Endothelial cell of umbilical vein (primary cell): ENCODE results near the gene SECISBP2. TPM values are rescaled to one million over a fixed set of nuclear protein-coding genes. Genes with fewer than 3 reads are reported as not detected.

Experiments
- BruUV-seq: library from RNA; stranded (reverse); fragments of 400-500 nt; replicated peaks from 2 replicates; lab custom pipeline; 2021; lab: Mats Ljungman, UMichigan
- CTCF ChIA-PET: fragments of 300-600, 350-600 bp; sonication (Branson Sonifier 250); formaldehyde crosslinking; loops from one replicate; lab custom pipeline; 2021; ENCODE audit warnings: antibody characterized with exemption, inconsistent platforms; lab: Charles Lee
- POLR2A ChIA-PET: fragments of 300-600, 350-600 bp; sonication (Branson Sonifier 250); formaldehyde crosslinking; loops from one replicate; lab custom pipeline; 2021; ENCODE audit warnings: antibody characterized with exemption, inconsistent platforms; lab: Charles Lee
- DNase-seq: peaks from one replicate; pipeline ENCODE4 v3.0.0-alpha.2; 2011; ENCODE audit warnings: low read depth, low spot score
- FAIRE-seq: peaks from 2 replicates; lab custom pipeline; 2011; peaks lifted over from hg19 to GRCh38; lab: Jason Lieb, UNC
- H2AFZ ChIP-seq: 2 replicates; pipeline ENCODE4 v1.6.0; 2012; ENCODE audit warnings: low read depth, low read length, control low read depth, inconsistent platforms
- H3K27ac ChIP-seq: 2 replicates; pipeline ENCODE4 v1.5.1; 2011; ENCODE audit warnings: low read depth, mild to moderate bottlenecking, control low read depth, low read length, moderate library complexity; ENCODE audit not compliant: insufficient read depth
- H3K27me3 ChIP-seq, 2 experiments: 2 replicates each; pipeline versions ENCODE4 v1.6.0 to v1.6.1; 2011; ENCODE audit warnings: low read length in 2 of 2, mixed read lengths in 1 of 2; ENCODE audit not compliant: control insufficient read depth in 2 of 2, insufficient read depth in 2 of 2
- H3K36me3 ChIP-seq, 2 experiments: 2 replicates in 1 of 2; 3 replicates in 1 of 2; pipeline ENCODE4 v1.5.1; 2011; ENCODE audit warnings: low read length in 2 of 2, mild to moderate bottlenecking in 1 of 2, moderate library complexity in 1 of 2; ENCODE audit not compliant: control insufficient read depth in 2 of 2, insufficient read depth in 2 of 2; ENCODE audit errors: extremely low read depth in 1 of 2
- H3K4me1 ChIP-seq: 3 replicates; pipeline ENCODE4 v1.5.1; 2011; ENCODE audit warnings: mild to moderate bottlenecking, low read length; ENCODE audit not compliant: control insufficient read depth, insufficient read depth; ENCODE audit errors: extremely low read depth
- H3K4me2 ChIP-seq: 2 replicates; pipeline ENCODE4 v1.6.1; 2011; ENCODE audit warnings: low read length, control low read depth, mixed read lengths; ENCODE audit not compliant: insufficient read depth
- H3K4me3 ChIP-seq, 3 experiments: fragments of 200-600 bp in 1 of 3; sonication (generic), shearing (Covaris generic) in 1 of 3; replicated peaks in 1 of 3; 2 replicates each; pipeline ENCODE4 v1.5.1; 2011 to 2016; ENCODE audit warnings: control low read depth in 3 of 3, low read length in 3 of 3, mild to moderate bottlenecking in 2 of 3, inconsistent platforms in 1 of 3, low read depth in 1 of 3, moderate library complexity in 1 of 3; ENCODE audit not compliant: insufficient read depth in 1 of 3
- H3K79me2 ChIP-seq: 2 replicates; pipeline ENCODE4 v1.6.0; 2012; ENCODE audit warnings: low read length, inconsistent platforms; ENCODE audit not compliant: control insufficient read depth, insufficient read depth
- H3K9ac ChIP-seq: replicated peaks from 2 replicates; pipeline ENCODE3; 2011; ENCODE audit warnings: low read length, control low read depth; ENCODE audit not compliant: insufficient read depth; ENCODE audit errors: extremely low read depth
- H3K9me1 ChIP-seq: replicated peaks from 3 replicates; pipeline ENCODE4 v1.6.0; 2011; ENCODE audit warnings: mild to moderate bottlenecking, low read length; ENCODE audit not compliant: control insufficient read depth, insufficient read depth; ENCODE audit errors: extremely low read depth
- H3K9me3 ChIP-seq: replicated peaks from 2 replicates; pipeline ENCODE4 v1.5.1; 2012; ENCODE audit warnings: low read length, inconsistent platforms; ENCODE audit not compliant: control insufficient read depth, insufficient read depth
- H4K20me1 ChIP-seq: replicated peaks from 2 replicates; pipeline ENCODE3; 2011; ENCODE audit warnings: mild to moderate bottlenecking, low read length; ENCODE audit not compliant: control insufficient read depth, insufficient read depth; ENCODE audit errors: extremely low read depth
- EZH2 ChIP-seq: IDR thresholded peaks from 2 replicates; pipeline ENCODE4 v1.6.1; 2012; ENCODE audit warnings: borderline replicate concordance, low read depth, mild to moderate bottlenecking, moderate library complexity, low read length, inconsistent platforms; ENCODE audit not compliant: severe bottlenecking
- FOS ChIP-seq: IDR thresholded peaks from 2 replicates; pipeline ENCODE4 v1.6.1; 2011; ENCODE audit warnings: mild to moderate bottlenecking, low read length, moderate library complexity, borderline replicate concordance; ENCODE audit not compliant: insufficient read depth
- JUN ChIP-seq: IDR thresholded peaks from 2 replicates; pipeline ENCODE4 v1.6.1; 2011; ENCODE audit warnings: borderline replicate concordance, low read depth; ENCODE audit not compliant: insufficient read length, insufficient read depth
- MYC ChIP-seq: IDR thresholded peaks from one replicate; pipeline ENCODE4 v1.6.1; 2011; ENCODE audit warnings: mild to moderate bottlenecking, low read depth, low read length
- POLR2AphosphoS5 ChIP-seq: IDR thresholded peaks from 2 replicates; pipeline ENCODE4 v1.6.1; 2012; ENCODE audit warnings: low read depth, mild to moderate bottlenecking, control low read depth, low read length, moderate library complexity; ENCODE audit not compliant: insufficient read depth
- dilution Hi-C: fragments of 300-500 bp; cut with MboI; formaldehyde crosslinking; loops from one replicate; pipeline ENCODE4 v1.15.0; 2019; ENCODE audit warnings: low sequenced_read_pairs; ENCODE audit not compliant: extremely low pct_ligation_motif_present
- intact Hi-C: fragments of 100-400 bp; cut with micrococcal nuclease; formaldehyde crosslinking; loops from one replicate; pipeline ENCODE4 v1.10.0; 2022
- polyA plus RNA-seq, 4 experiments: library from polyadenylated mRNA; depleted of rRNA in 3 of 4; stranded (reverse) in 3 of 4; unstranded in 1 of 4; fragments of >200 nt; gene quantifications; 2 replicates each; pipeline versions ENCODE4 v1.2.1 to v1.2.3, GENCODE V29; 2011 to 2012; ENCODE audit warnings: missing spikeins in 1 of 4
- total RNA-seq: library from RNA; stranded (reverse); gene quantifications from 2 replicates; pipeline ENCODE4 v1.2.3, GENCODE V29; 2021
- TF ChIP-seq, protein P1 (sequence below): IDR thresholded peaks from 2 replicates; pipeline ENCODE4 v1.6.1; 2011; ENCODE audit not compliant: insufficient read depth, insufficient read length
- TF ChIP-seq, protein P2 (sequence below), 2 donors: IDR thresholded peaks; 1 replicate in 1 of 2; 2 replicates in 1 of 2; pipeline ENCODE4 v1.5.1; 2011; ENCODE audit warnings: low read length in 2 of 2, mild to moderate bottlenecking in 2 of 2, moderate library complexity in 2 of 2, control low read depth in 1 of 2, inconsistent platforms in 1 of 2, low read depth in 1 of 2; ENCODE audit not compliant: insufficient read depth in 1 of 2; ENCODE audit errors: extremely low read depth in 1 of 2

The SECISBP2 gene
- total and polyA plus RNA-seq, 2 donors (not counting 3 experiments of a cell fraction or from before 2014, with no cell fraction given): 22.7 to 36.3 TPM

DNA sequence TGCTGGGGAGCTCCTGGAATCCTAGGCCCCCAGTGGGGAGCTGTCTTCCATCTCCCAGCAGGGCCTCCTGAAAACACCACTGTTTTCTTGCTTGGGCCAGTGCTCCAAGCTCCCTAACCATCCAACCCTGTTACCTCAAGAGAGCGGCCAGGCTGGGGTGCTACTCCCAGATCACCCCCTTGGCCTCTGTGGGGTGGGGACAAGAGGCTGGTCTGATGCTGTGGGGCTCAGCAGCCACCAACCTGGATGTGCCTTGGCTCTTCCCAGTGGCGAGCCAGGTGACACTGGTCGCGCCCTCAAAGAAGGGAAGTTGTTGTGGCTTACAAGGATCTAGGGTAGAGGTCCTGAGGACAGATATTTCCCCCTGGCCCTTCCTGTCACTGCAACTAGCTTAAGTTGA is 49.0 kb downstream of the SECISBP2 start:
- Histone ChIP-seq H3K9ac (no peak overlapping the region), H3K27ac (no peak overlapping the region), H3K79me2 (no peaks in the 10 kb centered on the region), H3K9me3 (no peaks in the 10 kb centered on the region), H3K9me1 (no peaks in the 10 kb centered on the region), H2AFZ (no peak overlapping the region), H3K36me3 (no peaks in the 10 kb centered on the region), H3K4me2 (no peak overlapping the region), H3K27me3 (no peaks in the 10 kb centered on the region), H3K4me3 (no peak overlapping the region), H4K20me1 (no peaks in the 10 kb centered on the region), H3K4me1 (no peaks in the 10 kb centered on the region)
- BruUV-seq: no TSS peak
- no peak for DNase-seq
- dilution Hi-C loops: no loop called here
- no peak for FAIRE-seq
- intact Hi-C loops: loop anchor here (5.0 kb wide), 1 partner anchor 110 kb away; no protein-coding TSS in a partner anchor
- ChIA-PET CTCF (interaction anchor here (3.7 kb wide), 1 partner anchor 182 kb away, joined by 10 read pairs; no protein-coding TSS in a partner anchor), POLR2A (no interaction called here)
- TF ChIP-seq EZH2: no peak

DNA sequence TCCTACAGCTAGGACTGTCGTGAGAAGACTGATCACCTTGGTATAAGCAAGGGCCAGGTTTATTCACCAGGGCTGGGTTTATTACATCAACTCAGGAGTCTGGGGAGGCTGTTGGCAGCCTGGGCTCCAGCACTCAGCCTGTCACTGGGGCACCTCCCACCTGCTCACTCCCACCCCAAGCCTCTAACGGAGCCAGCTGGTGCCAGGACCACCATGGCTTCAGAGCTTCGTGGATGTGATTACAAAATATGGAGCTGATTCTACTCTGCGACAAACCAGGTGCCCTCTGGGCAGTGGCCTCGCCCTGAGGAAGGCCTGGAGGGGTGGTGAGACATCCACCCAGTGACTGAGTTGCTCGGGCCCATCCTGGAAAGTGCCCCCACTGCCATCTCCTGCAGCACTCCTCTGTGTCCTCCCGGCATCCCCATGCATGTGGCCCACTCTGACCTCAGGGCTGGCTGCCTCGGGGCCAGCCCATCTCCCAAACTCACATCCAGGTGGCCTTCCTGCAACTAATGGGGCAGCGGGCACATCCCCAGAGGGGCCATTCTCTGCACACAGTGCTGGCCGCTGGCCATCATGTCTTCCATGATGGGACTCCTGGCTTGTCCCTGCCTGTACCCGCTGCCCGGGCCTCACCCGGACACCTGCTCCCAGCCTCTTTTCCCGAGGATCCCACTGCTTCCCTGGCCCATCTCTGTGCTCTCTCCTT is 49.6 kb downstream of the SECISBP2 start:
- CTCF ChIA-PET: interaction anchor here (3.7 kb wide), 1 partner anchor 181 kb away, joined by 10 read pairs; no protein-coding TSS in a partner anchor
- dilution Hi-C loops: no loop called here

More for the DNA sequence above, 49.6 kb downstream of the SECISBP2 start:
- POLR2A ChIA-PET: no interaction called here
- no peak overlapping the region for H3K9ac ChIP-seq
- no peaks in the 10 kb centered on the region for H3K79me2 ChIP-seq
- no TSS peak for BruUV-seq
- H3K9me1 ChIP-seq: no peaks in the 10 kb centered on the region
- H2AFZ ChIP-seq: no peak overlapping the region
- H4K20me1 ChIP-seq: no peaks in the 10 kb centered on the region
- no peaks in the 10 kb centered on the region for H3K4me1 ChIP-seq
- H3K9me3 ChIP-seq: no peaks in the 10 kb centered on the region
- H3K36me3 ChIP-seq: no peaks in the 10 kb centered on the region
- FAIRE-seq (no peak), DNase-seq (no peak)
- intact Hi-C loops: loop anchor here (5.0 kb wide), 1 partner anchor 109 kb away; no protein-coding TSS in a partner anchor
- no peak overlapping the region for H3K27ac ChIP-seq
- H3K27me3 ChIP-seq: no peaks in the 10 kb centered on the region
- TF ChIP-seq EZH2 (no peak), FOS (no peak), POLR2AphosphoS5 (no peak), MYC (no peak), JUN (no peak)
- TF ChIP-seq, protein P1, sequence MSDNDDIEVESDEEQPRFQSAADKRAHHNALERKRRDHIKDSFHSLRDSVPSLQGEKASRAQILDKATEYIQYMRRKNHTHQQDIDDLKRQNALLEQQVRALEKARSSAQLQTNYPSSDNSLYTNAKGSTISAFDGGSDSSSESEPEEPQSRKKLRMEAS: no peak
- TF ChIP-seq, protein P2, sequence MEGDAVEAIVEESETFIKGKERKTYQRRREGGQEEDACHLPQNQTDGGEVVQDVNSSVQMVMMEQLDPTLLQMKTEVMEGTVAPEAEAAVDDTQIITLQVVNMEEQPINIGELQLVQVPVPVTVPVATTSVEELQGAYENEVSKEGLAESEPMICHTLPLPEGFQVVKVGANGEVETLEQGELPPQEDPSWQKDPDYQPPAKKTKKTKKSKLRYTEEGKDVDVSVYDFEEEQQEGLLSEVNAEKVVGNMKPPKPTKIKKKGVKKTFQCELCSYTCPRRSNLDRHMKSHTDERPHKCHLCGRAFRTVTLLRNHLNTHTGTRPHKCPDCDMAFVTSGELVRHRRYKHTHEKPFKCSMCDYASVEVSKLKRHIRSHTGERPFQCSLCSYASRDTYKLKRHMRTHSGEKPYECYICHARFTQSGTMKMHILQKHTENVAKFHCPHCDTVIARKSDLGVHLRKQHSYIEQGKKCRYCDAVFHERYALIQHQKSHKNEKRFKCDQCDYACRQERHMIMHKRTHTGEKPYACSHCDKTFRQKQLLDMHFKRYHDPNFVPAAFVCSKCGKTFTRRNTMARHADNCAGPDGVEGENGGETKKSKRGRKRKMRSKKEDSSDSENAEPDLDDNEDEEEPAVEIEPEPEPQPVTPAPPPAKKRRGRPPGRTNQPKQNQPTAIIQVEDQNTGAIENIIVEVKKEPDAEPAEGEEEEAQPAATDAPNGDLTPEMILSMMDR (IDR thresholded peaks at IDR 0.05; ENCODE audit: extremely low read depth in 1 of 2, insufficient read depth in 1 of 2, low read depth in 1 of 2, low read length in 2 of 2): no peak
- H3K4me3 ChIP-seq: no peak overlapping the region
- no peak overlapping the region for H3K4me2 ChIP-seq
